MG63 (cell line): Measurements from ENCODE around the gene SPRY2. TPM values are rescaled to one million over a fixed set of nuclear protein-coding genes. Genes with fewer than 3 reads are reported as not detected.
A peak's percentile ranks its signal among the peaks of the same experiment; 100 is the strongest.

Experiments used
- DNase-seq: peaks from one replicate; pipeline ENCODE4 v3.0.0-alpha.2; 2020
- H3K27me3 ChIP-seq: fragments of 250-450 bp; sonication (Bioruptor Pico); 2 replicates; pipeline ENCODE4 v1.5.1; 2020; ENCODE audit warnings: mild to moderate bottlenecking, moderate library complexity
- H3K36me3 ChIP-seq: fragments of 250-450 bp; sonication (Bioruptor Pico); 2 replicates; pipeline ENCODE4 v1.5.1; 2020; ENCODE audit warnings: mild to moderate bottlenecking, moderate library complexity
- H3K4me3 ChIP-seq: fragments of 250-450 bp; sonication (Bioruptor Pico); 2 replicates; pipeline ENCODE4 v1.5.1; 2020; ENCODE audit warnings: mild to moderate bottlenecking, moderate library complexity
- H3K9me3 ChIP-seq: fragments of 250-450 bp; sonication (Bioruptor Pico); 2 replicates; pipeline ENCODE4 v1.5.1; 2020; ENCODE audit warnings: mild to moderate bottlenecking, moderate library complexity
- total RNA-seq: library from RNA; depleted of rRNA; stranded (reverse); fragments of >200 nt; shearing (Covaris generic); gene quantifications from 2 replicates; pipeline ENCODE4 v1.2.3, GENCODE V29; 2014; ENCODE audit warnings: low replicate concordance; rRNA removed

Gene SPRY2
- 6.9 and 8.2 TPM in 2 replicates for total RNA-seq

- no peaks in the 10 kb centered on the region for H3K27me3 ChIP-seq
- peak within 1 kb of the TSS; percentile 87 for H3K4me3 ChIP-seq
- H3K9me3 ChIP-seq: no peaks in the 10 kb centered on the region
- H3K36me3 ChIP-seq: peaks cover 11% of the 10 kb centered on the region
- peak; percentile 94 for DNase-seq
Measured at GRCh38 chr13:80341101-80341755, at the start of gene SPRY2. Gene SPRY2 (minus strand): TSS chr13:80341126. CDS start chr13:80337705, 3,421 bp downstream.

DNA sequence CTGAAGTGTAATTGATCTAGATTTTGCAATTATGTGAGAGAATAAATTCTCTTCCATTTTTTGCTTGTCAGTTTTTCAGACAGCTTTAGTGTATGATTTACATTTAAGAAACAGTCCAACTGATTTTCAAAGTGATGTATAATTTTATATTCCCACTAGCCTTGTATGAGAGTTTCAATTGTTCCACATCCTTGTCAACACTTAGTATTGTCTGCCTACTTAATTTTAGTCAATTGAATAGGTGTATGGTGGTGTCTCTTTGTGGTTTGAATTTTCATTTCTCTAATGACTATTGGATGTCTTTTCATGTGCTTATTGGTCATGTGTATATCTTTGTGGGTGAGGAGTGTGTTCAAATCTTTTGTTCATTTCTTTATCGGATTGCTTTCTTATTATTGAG, 49.4 kb upstream of the SPRY2 start:
- Histone ChIP-seq H3K27me3 (no peaks in the 10 kb centered on the region), H3K36me3 (no peaks in the 10 kb centered on the region), H3K4me3 (no peak overlapping the region), H3K9me3 (no peaks in the 10 kb centered on the region; the same call in 1 of the 2 replicates)
- no peak for DNase-seq

GRCh38 chr13:80389073-80390038, 48.4 kb upstream of the SPRY2 start:
- H3K4me3 ChIP-seq: no peak overlapping the region
- H3K36me3 ChIP-seq: no peaks in the 10 kb centered on the region
- no peaks in the 10 kb centered on the region for H3K27me3 ChIP-seq
- no peak for DNase-seq
- no peaks in the 10 kb centered on the region; the same call in 1 of the 2 replicates for H3K9me3 ChIP-seq

DNA sequence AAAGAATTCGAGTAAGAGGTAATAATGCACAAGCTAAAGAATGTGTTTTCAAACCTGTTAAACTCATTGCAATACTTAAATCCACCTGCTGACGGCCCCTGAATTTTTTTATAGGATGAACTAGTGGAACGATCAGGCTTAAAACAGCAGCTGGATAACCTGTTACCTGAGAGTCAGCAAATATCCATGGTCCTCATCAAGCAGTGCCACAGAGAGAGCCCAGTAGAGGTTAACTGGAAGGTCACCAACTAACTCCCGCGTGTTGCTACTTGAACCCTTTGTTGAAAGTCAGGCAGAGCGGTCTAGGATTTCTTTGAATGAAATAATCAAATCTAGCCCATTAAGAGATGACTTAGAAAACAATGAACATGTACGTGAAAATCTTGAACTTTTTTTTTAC, 47.6 kb upstream of the SPRY2 start:
- H3K36me3 ChIP-seq: no peaks in the 10 kb centered on the region
- no peak overlapping the region for H3K4me3 ChIP-seq

GRCh38 chr13:80386592-80386991, 45.7 kb upstream of the SPRY2 start:
- Histone ChIP-seq H3K4me3 (no peak overlapping the region), H3K9me3 (no peaks in the 10 kb centered on the region), H3K27me3 (no peaks in the 10 kb centered on the region), H3K36me3 (no peaks in the 10 kb centered on the region)
- DNase-seq: no peak

More for the DNA sequence above, 47.6 kb upstream of the SPRY2 start:
- Histone ChIP-seq H3K9me3 (no peaks in the 10 kb centered on the region; the same call in 1 of the 2 replicates), H3K27me3 (no peaks in the 10 kb centered on the region)
- no peak for DNase-seq

- Histone ChIP-seq H3K27me3 (no peaks in the 10 kb centered on the region), H3K36me3 (no peaks in the 10 kb centered on the region), H3K9me3 (no peaks in the 10 kb centered on the region), H3K4me3 (no peak overlapping the region)
- DNase-seq: no peak
Measured at GRCh38 chr13:80386002-80386401, 45.1 kb upstream of the SPRY2 start.

DNA sequence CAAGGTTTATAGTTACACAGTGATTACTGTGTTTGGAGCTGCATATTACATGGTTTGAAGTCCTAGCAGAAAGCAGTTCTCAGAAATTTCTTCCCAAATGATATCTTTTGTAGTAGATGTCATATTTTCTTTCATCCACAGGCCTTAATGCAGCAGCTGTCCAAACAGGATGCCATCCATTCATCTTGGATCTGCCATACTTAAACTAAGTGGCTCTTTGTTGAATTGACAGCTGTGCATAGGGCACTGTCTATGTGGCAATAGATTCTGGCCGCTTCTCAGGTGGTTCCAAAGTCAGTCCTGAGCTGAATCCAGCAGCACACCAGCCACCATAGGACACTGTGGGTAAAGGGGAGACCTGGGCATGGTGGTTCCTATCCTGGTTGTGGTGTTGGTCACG, 41.6 kb upstream of the SPRY2 start:
- Histone ChIP-seq H3K36me3 (no peaks in the 10 kb centered on the region), H3K4me3 (no peak overlapping the region), H3K27me3 (no peaks in the 10 kb centered on the region), H3K9me3 (no peaks in the 10 kb centered on the region)
- no peak for DNase-seq

- no peak overlapping the region for H3K4me3 ChIP-seq
- H3K27me3 ChIP-seq: no peaks in the 10 kb centered on the region
- H3K9me3 ChIP-seq: no peaks in the 10 kb centered on the region
- no peaks in the 10 kb centered on the region for H3K36me3 ChIP-seq
- DNase-seq: no peak
Measured at GRCh38 chr13:80379245-80379644, 38.3 kb upstream of the SPRY2 start.

DNA sequence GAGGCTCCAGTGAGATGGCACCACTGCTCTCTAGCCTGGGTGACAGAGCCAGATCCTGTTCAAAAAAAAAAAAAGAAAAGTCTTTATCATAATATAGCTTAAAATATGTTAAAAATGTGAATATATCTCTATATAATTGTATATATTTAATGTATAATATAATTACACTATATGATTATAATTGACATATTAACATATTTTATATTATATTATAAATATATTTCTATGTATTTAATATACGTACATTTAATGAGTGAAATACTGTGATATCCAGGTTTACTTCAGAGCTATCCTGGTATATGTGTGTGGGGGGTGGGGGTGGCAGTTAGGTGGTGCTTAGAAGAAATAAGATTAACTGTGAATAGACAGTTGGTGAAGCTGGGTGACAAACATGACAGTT, 35.6 kb upstream of the SPRY2 start:
- no peaks in the 10 kb centered on the region for H3K27me3 ChIP-seq
- H3K36me3 ChIP-seq: no peaks in the 10 kb centered on the region
- no peak overlapping the region for H3K4me3 ChIP-seq
- no peaks in the 10 kb centered on the region for H3K9me3 ChIP-seq
- no peak for DNase-seq

DNA sequence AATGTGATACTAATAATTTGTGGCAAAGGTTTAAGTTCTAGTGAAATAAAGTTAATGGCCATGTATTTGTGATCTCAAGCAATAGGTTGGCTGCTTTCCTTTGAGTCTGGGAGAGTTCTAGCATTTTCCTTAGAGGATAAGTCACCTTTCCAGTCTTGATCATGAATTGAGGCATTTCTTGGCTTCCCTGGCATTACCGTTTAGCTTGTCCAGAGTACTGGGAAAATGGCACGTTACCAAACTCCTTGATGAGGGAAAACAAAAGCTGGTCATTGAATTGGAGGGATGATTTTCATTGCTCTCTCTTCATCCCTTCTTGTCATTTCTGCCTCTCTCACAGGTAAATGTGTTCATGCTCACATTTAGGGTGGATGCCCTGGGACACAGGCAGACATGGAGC, 34.0 kb upstream of the SPRY2 start:
- Histone ChIP-seq H3K9me3 (no peaks in the 10 kb centered on the region), H3K4me3 (no peak overlapping the region), H3K36me3 (no peaks in the 10 kb centered on the region), H3K27me3 (no peaks in the 10 kb centered on the region)
- no peak for DNase-seq

- Histone ChIP-seq H3K27me3 (no peaks in the 10 kb centered on the region), H3K36me3 (no peaks in the 10 kb centered on the region), H3K9me3 (no peaks in the 10 kb centered on the region), H3K4me3 (no peak overlapping the region)
- DNase-seq: no peak
Measured at GRCh38 chr13:80374444-80374843, 33.5 kb upstream of the SPRY2 start.

- Histone ChIP-seq H3K27me3 (no peaks in the 10 kb centered on the region), H3K36me3 (no peaks in the 10 kb centered on the region), H3K4me3 (no peak overlapping the region), H3K9me3 (no peaks in the 10 kb centered on the region)
- DNase-seq: no peak
Measured at GRCh38 chr13:80371840-80372509, 31.0 kb upstream of the SPRY2 start.

- no peaks in the 10 kb centered on the region for H3K36me3 ChIP-seq
- H3K4me3 ChIP-seq: no peak overlapping the region
- no peaks in the 10 kb centered on the region for H3K27me3 ChIP-seq
- H3K9me3 ChIP-seq: no peaks in the 10 kb centered on the region
- DNase-seq: no peak
Measured at GRCh38 chr13:80367473-80367872, 26.5 kb upstream of the SPRY2 start.

DNA sequence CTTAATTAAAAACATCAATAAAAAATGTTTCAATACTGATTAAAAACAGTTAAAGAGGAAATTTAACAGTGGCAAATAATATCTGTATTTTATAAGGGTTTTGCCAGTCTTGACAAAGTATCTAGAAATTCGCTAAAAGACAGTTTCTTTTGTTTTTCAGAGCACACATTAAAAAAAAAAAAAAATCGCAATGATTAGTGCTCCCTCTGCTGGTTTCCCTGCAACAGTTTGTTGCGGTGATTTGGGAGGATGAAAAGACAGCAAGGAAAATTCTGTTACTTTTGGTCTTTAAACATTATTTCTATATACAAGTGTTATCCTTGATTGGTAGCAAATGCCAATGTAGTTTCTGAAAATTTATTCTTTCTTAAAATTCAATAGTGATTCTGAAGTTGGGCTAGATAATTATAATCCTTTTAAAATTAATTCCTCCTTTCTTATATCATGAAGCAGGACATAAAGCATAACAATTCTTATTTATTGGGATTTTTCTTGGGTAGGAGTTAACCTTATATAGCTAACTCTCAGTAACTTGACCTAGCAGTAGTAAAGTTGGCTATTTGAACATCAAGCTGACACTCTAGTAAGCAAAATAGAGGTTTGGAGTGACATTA, 23.1 kb upstream of the SPRY2 start:
- DNase-seq: no peak
- Histone ChIP-seq H3K27me3 (no peaks in the 10 kb centered on the region), H3K9me3 (no peaks in the 10 kb centered on the region), H3K4me3 (no peak overlapping the region), H3K36me3 (no peaks in the 10 kb centered on the region)

GRCh38 chr13:80362481-80362880, 21.6 kb upstream of the SPRY2 start:
- H3K27me3 ChIP-seq: no peaks in the 10 kb centered on the region
- H3K9me3 ChIP-seq: no peaks in the 10 kb centered on the region
- DNase-seq: no peak
- no peaks in the 10 kb centered on the region for H3K36me3 ChIP-seq
- H3K4me3 ChIP-seq: no peak overlapping the region

- DNase-seq: no peak
- Histone ChIP-seq H3K4me3 (no peak overlapping the region), H3K36me3 (no peaks in the 10 kb centered on the region), H3K27me3 (no peaks in the 10 kb centered on the region), H3K9me3 (no peaks in the 10 kb centered on the region)
Measured at GRCh38 chr13:80361883-80362327, 21.0 kb upstream of the SPRY2 start.

DNA sequence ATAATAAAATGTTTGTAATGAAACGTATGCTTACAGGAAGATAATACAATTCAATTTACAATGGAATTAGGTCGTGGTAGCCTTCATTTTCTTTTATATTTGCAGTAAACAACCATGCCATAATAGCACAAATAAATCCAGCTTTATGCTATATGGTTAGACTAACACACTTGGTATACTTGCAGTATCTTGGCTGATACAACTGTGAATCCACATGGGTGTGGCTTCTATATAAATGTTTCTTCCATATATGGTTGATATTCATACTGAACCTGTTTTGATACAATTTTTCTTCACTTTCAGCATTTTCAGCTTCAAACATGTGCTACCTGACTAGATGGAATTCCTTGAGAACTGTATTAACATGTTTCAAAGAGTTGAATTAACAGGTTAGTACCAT, 20.4 kb upstream of the SPRY2 start:
- DNase-seq: no peak
- Histone ChIP-seq H3K9me3 (no peaks in the 10 kb centered on the region), H3K36me3 (no peaks in the 10 kb centered on the region), H3K4me3 (no peak overlapping the region), H3K27me3 (no peaks in the 10 kb centered on the region)
